GM18907 (cell line): Measurements from ENCODE around the gene FAM118B.

Experiments used
- ATAC-seq: cut with Tn5 transposase; IDR thresholded peaks from one replicate; pipeline ENCODE4 v1.9.1; 2021; ENCODE audit warnings: mild to moderate bottlenecking, moderate library complexity; ENCODE audit not compliant: unreplicated experiment

Gene FAM118B

DNA sequence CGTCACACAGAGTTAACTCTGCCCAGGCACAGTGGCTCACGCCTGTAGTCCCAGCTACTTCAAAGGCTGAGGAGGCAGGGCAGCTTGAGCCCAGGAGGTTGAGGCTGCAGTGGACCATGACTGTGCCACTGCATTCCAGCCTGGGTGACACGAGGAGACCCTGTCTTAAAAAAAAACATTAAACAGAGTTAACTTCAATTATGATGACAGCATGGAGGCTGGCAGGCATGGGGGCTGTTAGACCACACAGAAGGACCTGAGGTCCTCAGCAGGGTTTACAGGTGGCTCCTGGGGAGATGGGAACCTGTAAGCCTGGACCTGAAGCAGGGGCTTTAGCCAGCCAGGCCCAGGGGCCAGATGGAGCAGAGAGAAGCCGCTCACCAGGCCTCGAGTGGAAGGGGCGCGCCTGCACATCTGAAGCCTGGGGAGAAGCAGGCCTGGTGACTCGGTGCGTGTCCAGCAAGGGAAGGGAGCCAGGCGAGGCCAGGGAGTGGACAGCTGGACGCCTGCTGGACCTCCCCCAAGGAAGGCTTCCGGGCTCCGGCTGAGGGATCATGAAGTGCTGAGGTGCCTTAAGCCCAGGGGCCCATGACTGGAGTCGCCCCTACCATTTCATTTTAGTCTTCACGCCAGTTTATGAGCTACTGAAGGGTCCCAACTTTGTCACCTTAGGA, 25.4 kb upstream of the FAM118B start:
- ATAC-seq, result no peak

GRCh38 chr11:126186708-126187529, 24.7 kb upstream of the FAM118B start:
- ATAC-seq, result no peak

DNA sequence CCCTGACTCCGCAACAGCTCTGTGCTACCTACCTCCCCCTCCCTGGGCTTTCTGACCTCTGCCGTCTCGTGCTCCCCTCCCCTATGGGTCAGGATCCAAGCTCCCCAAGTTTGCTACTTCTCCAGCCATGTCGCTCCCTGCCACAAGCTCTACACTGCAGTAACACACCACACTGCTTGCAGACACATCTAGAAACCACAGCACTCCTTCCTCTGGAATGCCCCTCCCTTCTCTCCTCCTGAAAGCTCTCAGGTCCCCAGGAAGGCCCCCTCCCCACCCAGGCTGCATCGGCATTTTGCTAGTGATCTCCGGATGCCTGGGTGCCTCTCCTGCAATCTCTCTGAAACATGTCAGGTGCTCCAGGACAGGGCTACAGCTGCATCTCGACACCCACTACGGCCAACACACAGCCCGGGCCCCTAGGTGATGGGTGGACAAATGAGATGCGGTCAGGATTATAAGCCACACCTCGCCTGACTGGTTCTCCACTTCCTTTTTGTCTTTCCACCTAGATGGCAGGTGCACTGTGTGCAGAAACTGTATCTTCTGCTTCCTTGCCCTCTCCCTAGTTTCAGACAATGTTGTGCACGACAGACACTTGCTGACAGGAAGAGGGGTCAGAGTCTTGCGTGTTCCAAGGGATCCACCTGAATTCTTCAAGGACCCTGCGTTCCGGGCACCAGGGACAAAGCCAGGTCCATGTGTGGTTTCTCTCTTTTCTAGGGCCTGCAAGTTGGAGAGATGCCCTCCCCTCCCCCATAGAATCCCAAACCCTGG, 23.1 kb upstream of the FAM118B start:
- peak; percentile 89 for ATAC-seq

- ATAC-seq, result peak; percentile 70
Observed at GRCh38 chr11:126189109-126189929, 22.3 kb upstream of the FAM118B start.

- ATAC-seq, result no peak
Observed at GRCh38 chr11:126190792-126191191, 20.8 kb upstream of the FAM118B start.

DNA sequence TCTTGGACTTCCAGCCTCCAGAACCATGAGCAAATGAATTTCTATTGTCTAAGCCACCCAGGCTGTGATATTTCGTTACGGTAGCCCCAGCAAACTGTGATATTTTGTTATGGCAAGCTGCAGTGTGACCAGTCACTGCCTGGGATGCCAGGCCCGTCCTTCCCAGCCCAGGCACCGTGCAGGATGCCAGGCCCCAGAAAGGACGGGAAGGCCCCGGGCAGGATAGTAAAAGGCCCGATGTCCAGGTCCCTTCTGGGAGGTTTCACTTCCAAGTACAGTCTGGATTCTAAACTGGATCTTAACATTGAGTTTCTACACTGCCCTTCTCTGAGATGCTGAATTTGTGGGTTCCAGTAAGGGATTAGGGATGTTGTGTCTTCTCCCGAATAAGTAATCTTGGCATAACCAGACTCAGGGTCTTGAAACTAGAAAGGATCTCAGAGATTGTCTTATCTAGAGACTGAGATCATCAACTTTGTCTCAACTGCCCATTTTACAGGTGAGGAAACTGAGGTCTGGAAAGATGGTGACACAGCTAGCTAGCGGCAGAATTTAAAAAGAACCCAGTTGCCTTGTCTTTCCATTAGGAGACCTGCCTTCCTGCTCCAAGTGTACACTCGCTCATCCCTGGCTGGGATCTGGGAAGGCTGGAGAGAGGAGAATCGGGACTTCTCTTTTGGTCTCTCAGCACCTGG, 20.1 kb upstream of the FAM118B start:
- no peak for ATAC-seq

DNA sequence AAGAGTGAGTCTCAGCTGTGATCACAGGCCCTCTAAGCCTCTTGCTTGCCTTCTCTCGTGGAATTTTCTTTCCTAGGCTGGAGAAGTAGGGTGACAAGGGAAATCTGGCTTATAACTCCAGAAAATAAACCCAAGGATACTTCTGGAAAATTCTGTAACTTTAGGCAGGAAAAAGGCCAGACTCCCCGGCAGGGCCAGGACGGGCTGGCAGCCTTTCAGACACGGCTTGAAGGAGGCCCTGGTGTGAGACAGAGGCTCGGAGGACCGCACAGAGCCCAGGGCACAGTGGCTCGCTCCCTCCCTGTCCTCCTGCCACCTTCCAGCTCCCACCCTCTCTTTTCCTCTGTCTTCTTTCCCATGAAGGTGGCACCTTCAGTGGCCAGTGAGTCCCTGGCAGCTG, 19.2 kb upstream of the FAM118B start:
- no peak for ATAC-seq

GRCh38 chr11:126193038-126193478, 18.5 kb upstream of the FAM118B start:
- ATAC-seq, result no peak

- ATAC-seq, result no peak
Observed at GRCh38 chr11:126194121-126194543, 17.4 kb upstream of the FAM118B start.

GRCh38 chr11:126195119-126195518, 16.5 kb upstream of the FAM118B start:
- no peak for ATAC-seq

- peak; percentile 76 for ATAC-seq
Observed at GRCh38 chr11:126197277-126197939, 14.2 kb upstream of the FAM118B start.

- ATAC-seq, result no peak
Observed at GRCh38 chr11:126198648-126199047, 12.9 kb upstream of the FAM118B start.

DNA sequence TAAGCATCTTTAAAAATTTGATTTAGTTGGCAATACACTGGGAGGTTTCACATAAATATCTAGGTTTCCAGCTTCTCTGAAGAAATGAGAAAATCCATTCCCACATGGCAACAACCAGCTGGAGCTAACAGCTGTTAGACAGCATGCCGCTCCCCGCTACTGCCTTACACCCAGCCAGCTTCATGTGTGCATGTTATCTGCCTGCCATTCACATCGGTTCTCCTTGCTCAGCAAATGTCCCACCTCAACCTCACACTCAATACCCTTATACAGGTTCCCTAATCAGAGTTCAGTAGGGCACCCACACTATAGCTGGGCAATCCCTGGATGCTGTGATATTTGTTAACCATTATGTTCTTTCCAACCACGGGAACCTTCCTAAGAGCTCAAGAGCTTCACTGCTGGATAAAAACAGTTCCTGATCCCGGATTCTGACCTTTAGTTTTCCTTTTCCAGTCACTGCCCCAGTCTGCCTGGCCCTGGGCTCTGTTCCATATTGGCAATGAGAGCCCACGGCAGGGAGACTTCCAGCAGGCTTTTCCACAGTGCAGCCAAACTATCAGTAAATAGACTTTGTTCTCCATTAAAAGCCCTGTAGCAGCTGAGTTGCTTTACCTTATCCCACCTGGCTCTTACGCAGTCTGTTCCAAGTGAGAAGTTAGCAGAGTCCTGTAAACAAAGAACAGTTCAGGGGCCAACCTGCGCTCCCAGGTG, 8.8 kb upstream of the FAM118B start:
- no peak for ATAC-seq

DNA sequence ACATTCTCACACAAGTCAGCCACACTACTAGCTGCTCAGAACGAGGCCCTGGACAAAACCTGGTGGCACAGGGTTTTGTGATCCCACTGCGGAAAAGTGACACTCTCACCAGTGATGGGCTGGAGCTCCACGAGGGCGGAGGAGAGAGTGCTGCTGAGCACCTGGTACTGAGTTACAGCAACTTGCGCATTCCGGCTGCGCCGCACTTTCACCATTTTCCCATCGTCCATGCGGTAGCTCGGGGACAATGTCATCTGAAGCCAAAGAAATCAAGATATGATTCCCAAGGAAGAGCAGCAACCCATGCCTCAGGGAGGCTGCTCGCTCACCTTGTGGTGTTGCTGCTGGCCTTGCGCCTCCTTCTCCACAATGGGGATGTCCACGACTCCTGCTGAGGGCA, 6.2 kb upstream of the FAM118B start:
- no peak for ATAC-seq

- ATAC-seq, result no peak
Observed at GRCh38 chr11:126207896-126208295, 3.7 kb upstream of the FAM118B start.

GRCh38 chr11:126210871-126211235, 729 bp upstream of the FAM118B start:
- no peak for ATAC-seq

DNA sequence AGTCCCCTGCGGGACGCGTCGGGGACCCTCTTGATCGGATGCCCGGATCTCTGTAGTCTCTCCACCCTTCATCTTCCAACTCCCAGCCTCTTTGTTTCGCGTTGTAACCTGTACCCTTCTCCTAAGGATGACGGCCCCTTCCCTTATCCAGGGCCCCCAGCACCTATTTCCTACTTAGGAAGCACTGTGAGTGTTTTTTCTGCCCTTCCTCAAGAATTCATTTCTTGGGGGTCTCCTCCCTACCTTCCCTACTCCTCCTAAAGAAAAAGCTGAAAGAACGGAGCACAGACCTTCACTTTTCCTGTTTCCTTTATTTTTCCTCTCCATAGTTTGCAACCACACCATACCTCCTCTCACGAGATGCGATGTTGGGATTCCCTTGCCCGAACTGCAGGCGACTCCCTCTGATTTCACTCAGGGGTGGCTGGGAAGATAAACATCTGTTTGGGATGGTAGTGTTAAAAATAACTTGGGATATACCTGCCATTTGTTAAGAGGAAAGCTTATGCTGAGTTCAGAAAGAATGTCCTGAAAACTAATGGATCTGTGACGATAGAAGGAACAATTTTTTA, 593 bp downstream of the FAM118B start:
- no peak for ATAC-seq

DNA sequence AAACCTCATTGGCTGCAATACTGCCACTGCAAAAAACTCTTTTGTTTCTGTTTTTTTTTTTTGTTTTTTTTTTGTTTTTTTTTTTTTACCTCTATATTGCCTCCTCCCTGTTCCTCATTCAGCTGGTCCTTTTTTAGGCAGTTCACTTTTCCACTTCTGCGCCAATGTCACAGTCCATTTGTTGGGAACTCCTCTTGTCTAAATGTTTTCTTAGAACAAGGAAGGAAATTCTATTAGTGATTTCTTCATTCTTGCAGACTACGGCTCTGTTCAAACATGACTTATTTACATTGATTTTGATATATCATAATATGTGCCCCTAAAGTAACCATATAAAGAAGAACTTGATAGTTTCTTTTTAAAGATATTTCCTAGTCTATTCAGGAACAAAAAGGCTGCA, 2.9 kb downstream of the FAM118B start:
- no peak for ATAC-seq

GRCh38 chr11:126214841-126215240, 3.3 kb downstream of the FAM118B start:
- no peak for ATAC-seq
